A673 (cell line): ENCODE data around the gene PRKCSH.

ENCODE experiments used
- EZH2 ChIP-seq: fragments of 200-600 bp; sonication (generic); IDR thresholded peaks from 2 replicates; pipeline ENCODE4 v1.6.1; 2017; ENCODE audit warnings: borderline replicate concordance, low read depth, mild to moderate bottlenecking, mixed read lengths, antibody characterized with exemption, low read length; ENCODE audit not compliant: poor library complexity, severe bottlenecking
- TF ChIP-seq, protein P1 (sequence below): fragments of 300-800, 200-600 bp; sonication (generic); conservative IDR thresholded peaks from 2 replicates; pipeline ENCODE4 v1.5.1; 2017; ENCODE audit warnings: low read depth, mild to moderate bottlenecking, antibody characterized with exemption, low read length, moderate library complexity, mixed read lengths

DNA sequence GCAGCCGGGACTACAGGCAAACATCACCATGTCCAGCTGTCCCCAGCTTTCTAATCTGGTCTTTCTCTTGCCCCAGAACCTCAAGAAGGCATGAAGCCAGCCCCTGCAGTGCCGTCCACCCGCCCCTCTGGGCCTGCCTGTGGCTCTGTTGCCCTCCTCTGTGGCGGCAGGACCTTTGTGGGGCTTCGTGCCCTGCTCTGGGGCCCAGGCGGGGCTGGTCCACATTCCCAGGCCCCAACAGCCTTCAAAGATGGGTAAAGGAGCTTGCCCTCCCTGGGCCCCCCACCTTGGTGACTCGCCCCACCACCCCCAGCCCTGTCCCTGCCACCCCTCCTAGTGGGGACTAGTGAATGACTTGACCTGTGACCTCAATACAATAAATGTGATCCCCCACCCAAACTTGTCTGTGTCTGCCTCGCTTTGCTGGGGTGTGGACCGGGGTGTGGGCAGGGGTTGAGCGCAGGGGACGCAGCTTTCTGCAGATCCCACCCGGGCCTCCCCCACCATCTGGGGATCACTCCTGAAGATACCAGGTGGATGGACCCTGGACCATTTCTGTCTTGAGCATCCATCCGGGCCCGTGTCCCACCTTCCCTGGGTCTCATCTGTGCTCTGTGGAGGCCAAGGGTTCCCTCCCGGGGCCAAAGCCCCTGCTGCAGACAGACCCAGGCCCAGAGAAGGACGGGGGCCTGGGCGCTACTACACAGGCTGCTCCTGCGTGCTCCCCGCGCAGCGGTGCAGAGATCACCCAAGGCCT is 15.3 kb downstream of the PRKCSH start:
- TF ChIP-seq, protein P1, sequence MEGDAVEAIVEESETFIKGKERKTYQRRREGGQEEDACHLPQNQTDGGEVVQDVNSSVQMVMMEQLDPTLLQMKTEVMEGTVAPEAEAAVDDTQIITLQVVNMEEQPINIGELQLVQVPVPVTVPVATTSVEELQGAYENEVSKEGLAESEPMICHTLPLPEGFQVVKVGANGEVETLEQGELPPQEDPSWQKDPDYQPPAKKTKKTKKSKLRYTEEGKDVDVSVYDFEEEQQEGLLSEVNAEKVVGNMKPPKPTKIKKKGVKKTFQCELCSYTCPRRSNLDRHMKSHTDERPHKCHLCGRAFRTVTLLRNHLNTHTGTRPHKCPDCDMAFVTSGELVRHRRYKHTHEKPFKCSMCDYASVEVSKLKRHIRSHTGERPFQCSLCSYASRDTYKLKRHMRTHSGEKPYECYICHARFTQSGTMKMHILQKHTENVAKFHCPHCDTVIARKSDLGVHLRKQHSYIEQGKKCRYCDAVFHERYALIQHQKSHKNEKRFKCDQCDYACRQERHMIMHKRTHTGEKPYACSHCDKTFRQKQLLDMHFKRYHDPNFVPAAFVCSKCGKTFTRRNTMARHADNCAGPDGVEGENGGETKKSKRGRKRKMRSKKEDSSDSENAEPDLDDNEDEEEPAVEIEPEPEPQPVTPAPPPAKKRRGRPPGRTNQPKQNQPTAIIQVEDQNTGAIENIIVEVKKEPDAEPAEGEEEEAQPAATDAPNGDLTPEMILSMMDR = no peak
- no peak for TF ChIP-seq EZH2
